NT2/D1 (cell line): Measurements from ENCODE around the gene RAB12.

ENCODE experiments used
- SUZ12 ChIP-seq: IDR thresholded peaks from 2 replicates; pipeline ENCODE4 v1.6.1; 2011; ENCODE audit not compliant: insufficient read length, insufficient read depth; ENCODE audit errors: extremely low read depth
- YY1 ChIP-seq: IDR thresholded peaks from 2 replicates; pipeline ENCODE4 v1.6.1; 2011; ENCODE audit not compliant: insufficient read length, insufficient read depth
- ZNF274 ChIP-seq: IDR thresholded peaks from 2 replicates; pipeline ENCODE4 v1.6.1; 2011; ENCODE audit warnings: mild to moderate bottlenecking, low read depth, low read length

- TF ChIP-seq YY1 (no peak), ZNF274 (no peak), SUZ12 (no peak)
Measured at GRCh38 chr18:8658858-8659485, 49.7 kb downstream of the RAB12 start.
